GM23338 (cell line): ENCODE results near the gene ID3. TPM values are rescaled to one million over a fixed set of nuclear protein-coding genes. Genes with fewer than 3 reads are reported as not detected.

ENCODE experiments used
- ATAC-seq: fragments of 200-7000 bp; cut with Tn5 transposase; 3 replicates; pipeline ENCODE4 v1.9.1; 2020
- DNase-seq: peaks from one replicate; pipeline ENCODE4 v3.0.0-alpha.2; 2015; ENCODE audit warnings: low spot score
- H2AFZ ChIP-seq: fragments of 200-600 bp; sonication (generic); 2 replicates; pipeline ENCODE4 v1.8.0; 2016; ENCODE audit warnings: antibody characterized with exemption, mild to moderate bottlenecking, moderate library complexity
- H3F3A ChIP-seq: fragments of 200-600 bp; sonication (generic); replicated peaks from 2 replicates; pipeline ENCODE4 v1.8.0; 2017; ENCODE audit warnings: antibody characterized with exemption, mixed run types, low read depth
- H3K27ac ChIP-seq: fragments of 200-600 bp; sonication (generic); 2 replicates; pipeline ENCODE4 v1.6.1; 2016; ENCODE audit warnings: low read depth
- H3K27me3 ChIP-seq: fragments of 200-600 bp; sonication (generic); 2 replicates; pipeline ENCODE4 v1.8.0; 2016; ENCODE audit warnings: mild to moderate bottlenecking, mixed run types, moderate library complexity; ENCODE audit not compliant: insufficient read depth
- H3K36me3 ChIP-seq: fragments of 200-600 bp; sonication (generic); 2 replicates; pipeline ENCODE4 v1.8.0; 2016; ENCODE audit warnings: mild to moderate bottlenecking; ENCODE audit not compliant: insufficient read depth
- H3K4me1 ChIP-seq: fragments of 200-600 bp; sonication (generic); 2 replicates; pipeline ENCODE4 v1.8.0; 2016; ENCODE audit warnings: mild to moderate bottlenecking, moderate library complexity; ENCODE audit not compliant: insufficient read depth
- H3K4me2 ChIP-seq: fragments of 200-600 bp; sonication (generic); 2 replicates; pipeline ENCODE4 v1.7.1; 2017; ENCODE audit warnings: mixed run types
- H3K4me3 ChIP-seq: fragments of 200-600 bp; sonication (generic); 2 replicates; pipeline ENCODE4 v1.6.1; 2016; ENCODE audit warnings: mixed run types
- H3K79me2 ChIP-seq: fragments of 200-600 bp; sonication (generic); replicated peaks from 2 replicates; pipeline ENCODE4 v1.8.0; 2017; ENCODE audit warnings: mild to moderate bottlenecking; ENCODE audit not compliant: insufficient read depth
- H3K9me2 ChIP-seq: fragments of 200-600 bp; sonication (generic); 2 replicates; pipeline ENCODE4 v1.8.0; 2017; ENCODE audit not compliant: insufficient read depth
- H4K20me1 ChIP-seq: fragments of 200-600 bp; sonication (generic); replicated peaks from 2 replicates; pipeline ENCODE4 v1.8.0; 2017; ENCODE audit warnings: mild to moderate bottlenecking; ENCODE audit not compliant: insufficient read depth
- H3K27ac Mint-ChIP-seq: 2 replicates; pipeline ENCODE4 v1.8.0; 2020; ENCODE audit warnings: inconsistent platforms, mild to moderate bottlenecking, moderate library complexity, mixed read lengths
- H3K27me3 Mint-ChIP-seq: 3 replicates; pipeline ENCODE4 v1.8.0; 2022; ENCODE audit warnings: low read depth, mild to moderate bottlenecking, moderate library complexity, mixed read lengths, inconsistent platforms; ENCODE audit not compliant: insufficient read depth, poor library complexity
- H3K36me3 Mint-ChIP-seq: 3 replicates; pipeline ENCODE4 v1.8.0; 2021; ENCODE audit warnings: low read depth, mild to moderate bottlenecking, inconsistent platforms, moderate library complexity, mixed read lengths
- H3K4me1 Mint-ChIP-seq: 3 replicates; pipeline ENCODE4 v1.8.0; 2020; ENCODE audit warnings: mild to moderate bottlenecking, inconsistent platforms, mixed read lengths
- H3K4me3 Mint-ChIP-seq: 3 replicates; pipeline ENCODE4 v1.8.0; 2021; ENCODE audit warnings: moderate library complexity, mild to moderate bottlenecking, inconsistent platforms, mixed read lengths
- H3K9me3 Mint-ChIP-seq: 3 replicates; pipeline ENCODE4 v1.8.0; 2020; ENCODE audit warnings: moderate library complexity, mild to moderate bottlenecking, inconsistent platforms, mixed read lengths
- CTCF ChIP-seq, 2 experiments: fragments of 200-600 bp in 1 of 2; sonication (generic) in 1 of 2; conservative IDR thresholded peaks; 2 replicates each; pipeline versions ENCODE4 v1.5.1 to v1.6.1; 2016 to 2017; ENCODE audit warnings: antibody characterized with exemption in 2 of 2, low read depth in 2 of 2, mild to moderate bottlenecking in 2 of 2, moderate library complexity in 1 of 2
- POLR2AphosphoS5 ChIP-seq: IDR thresholded peaks from 2 replicates; pipeline ENCODE4 v1.6.1; 2016; ENCODE audit warnings: antibody characterized with exemption, low read depth
- REST ChIP-seq: IDR thresholded peaks from one replicate; pipeline ENCODE4 v1.6.1; 2018; ENCODE audit warnings: antibody characterized with exemption; ENCODE audit not compliant: unreplicated experiment
- STAT1 ChIP-seq: IDR thresholded peaks from one replicate; pipeline ENCODE4 v1.6.1; 2016; ENCODE audit warnings: antibody characterized with exemption; ENCODE audit not compliant: unreplicated experiment
- polyA plus RNA-seq: library from polyadenylated mRNA; unstranded; fragments of >200 nt; fragmentation: Nextera tagmentation; extraction: Ambion mirVana; gene quantifications from 2 replicates; pipeline ENCODE4 v1.2.1, GENCODE V29; 2016
- total RNA-seq: library from RNA; depleted of rRNA; stranded (reverse); fragments of >200 nt; shearing (Covaris generic); gene quantifications from 2 replicates; pipeline ENCODE4 v1.2.3, GENCODE V29; 2014

Gene ID3
- total and polyA plus RNA-seq, 2 experiments from 2014 or later: 164 to 345 TPM

DNA sequence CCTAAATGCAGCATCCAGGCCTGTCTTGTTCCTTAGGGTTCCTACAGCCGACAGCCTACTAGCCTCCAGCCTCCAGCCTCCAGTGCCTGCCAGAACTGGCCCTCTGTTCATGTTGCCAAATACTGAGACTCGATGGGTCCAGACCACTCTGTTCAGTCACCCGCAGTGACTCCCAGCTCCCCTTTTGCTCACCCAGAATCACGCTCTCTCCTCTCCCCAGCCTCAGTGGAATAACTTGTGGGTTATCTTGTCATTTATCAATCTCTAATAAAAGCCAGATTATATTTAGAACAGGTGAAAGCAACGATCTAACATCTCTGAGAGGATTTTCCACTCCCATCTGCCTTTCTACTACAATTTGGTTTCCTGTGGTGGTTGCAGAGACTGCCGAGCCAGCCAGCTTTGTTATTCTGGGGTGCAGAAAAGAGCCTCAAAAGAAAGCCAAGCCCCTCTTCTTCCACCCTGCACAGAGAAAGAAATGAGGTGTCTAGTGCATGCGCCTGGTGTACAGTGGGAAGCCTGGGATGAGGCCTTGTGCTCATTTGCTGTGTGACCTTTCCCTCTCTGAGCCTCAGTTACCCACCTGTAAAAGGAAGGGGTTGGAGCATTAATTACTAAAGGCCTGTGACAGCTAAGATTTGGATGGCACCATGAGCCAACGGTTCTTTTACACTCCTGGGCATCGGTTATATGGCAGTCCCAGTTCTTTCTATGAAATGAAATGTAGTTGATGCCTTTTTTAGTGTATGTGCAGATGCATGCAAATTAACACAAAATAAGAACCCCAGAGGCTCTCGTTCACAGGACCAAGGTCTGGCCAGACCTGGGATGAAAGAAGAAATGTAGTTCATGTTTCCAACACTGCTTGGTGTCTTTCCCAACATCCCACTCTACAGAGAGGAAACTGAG lies 42.9 kb upstream of the ID3 start (continued):
- TF ChIP-seq CTCF (conservative IDR thresholded peaks at IDR 0.05; ENCODE audit: low read depth in 2 of 2): no peak

DNA sequence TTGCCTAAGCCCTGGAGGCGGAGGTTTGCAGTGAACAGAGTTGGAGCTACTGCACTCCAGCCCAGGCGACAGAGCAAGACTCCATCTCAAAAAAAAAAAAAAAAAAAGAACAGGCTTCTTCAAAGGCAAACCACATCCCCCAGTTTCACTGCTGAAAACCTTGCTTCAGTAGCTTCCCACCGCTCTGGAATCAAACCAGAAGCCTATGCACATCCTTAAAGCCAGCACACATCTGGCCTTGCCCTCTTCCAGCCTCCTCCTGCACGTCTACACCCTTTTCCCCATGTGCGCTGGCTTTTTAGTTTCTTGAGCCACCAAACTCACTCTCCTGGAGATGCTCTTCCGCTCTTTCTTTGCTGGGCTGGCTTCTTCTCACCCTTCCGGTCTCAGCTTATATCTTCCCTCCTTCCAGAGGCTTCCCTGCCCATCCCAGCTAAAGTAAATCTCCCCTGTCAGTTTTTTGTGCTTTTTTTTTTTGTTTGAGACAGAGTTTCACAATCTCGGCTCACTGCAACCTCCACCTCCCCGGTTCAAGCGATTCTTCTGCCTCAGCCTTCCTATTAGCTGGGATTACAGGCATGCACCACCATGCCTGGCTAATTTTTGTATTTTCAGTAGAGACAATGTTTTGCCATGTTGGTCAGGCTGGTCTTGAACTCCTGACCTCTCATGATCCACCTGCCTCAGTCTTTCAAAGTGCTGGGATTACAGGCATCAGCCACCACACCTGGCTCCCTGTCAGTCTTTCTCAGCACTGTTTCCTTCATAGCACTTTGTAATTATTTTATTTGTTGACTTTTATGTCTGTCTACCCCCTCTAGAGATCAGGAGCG lies 42.0 kb upstream of the ID3 start:
- no peaks in the 10 kb centered on the region for H4K20me1 ChIP-seq
- Mint-ChIP-seq H3K36me3 (no peaks in the 10 kb centered on the region), H3K4me1 (peaks cover 65% of the 10 kb centered on the region), H3K9me3 (no peaks in the 10 kb centered on the region), H3K27ac (peak overlapping the region; percentile 76), H3K27me3 (peaks cover 11% of the 10 kb centered on the region), H3K4me3 (no peak overlapping the region)
- H2AFZ ChIP-seq: peak overlapping the region; percentile 54; the same call in 1 of the 2 replicates
- TF ChIP-seq POLR2AphosphoS5: no peak
- no peak overlapping the region for H3K27ac ChIP-seq
- H3K79me2 ChIP-seq: no peaks in the 10 kb centered on the region
- no peak overlapping the region for H3K4me2 ChIP-seq
- ATAC-seq (no peak), DNase-seq (no peak)
- no peaks in the 10 kb centered on the region for H3K36me3 ChIP-seq
- no peaks in the 10 kb centered on the region for H3K27me3 ChIP-seq
- H3F3A ChIP-seq: peaks cover 32% of the 10 kb centered on the region
- 0 out of 2 replicates have a peak, but pooled peaks cover 5% of the 10 kb centered on the region for H3K9me2 ChIP-seq
- peaks cover 52% of the 10 kb centered on the region for H3K4me1 ChIP-seq
- H3K4me3 ChIP-seq: no peak overlapping the region

DNA sequence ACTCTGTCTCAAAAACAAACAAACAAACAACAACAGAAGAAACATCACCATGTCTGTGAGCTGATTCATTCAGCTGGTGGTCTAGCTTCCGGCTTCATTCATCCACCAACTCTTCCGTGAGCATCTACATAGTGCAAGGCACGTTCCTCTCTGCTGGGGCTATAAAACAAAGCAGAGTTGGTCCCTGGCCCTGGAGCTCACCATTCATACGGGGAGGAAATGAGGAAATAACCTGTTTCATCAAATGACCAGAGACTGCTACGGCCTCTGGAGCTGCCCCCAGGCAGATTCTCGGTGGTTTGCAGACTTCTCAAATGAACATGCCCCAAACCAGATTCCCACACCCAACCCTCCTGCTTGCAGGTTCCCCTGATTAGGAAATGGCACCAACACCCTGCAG lies 41.0 kb upstream of the ID3 start:
- ATAC-seq: no peak

More for the DNA sequence above, 41.0 kb upstream of the ID3 start:
- H3K4me1 ChIP-seq: peaks cover 56% of the 10 kb centered on the region
- peak overlapping the region; percentile 98; the same call in 1 of the 2 replicates for H3K27ac ChIP-seq
- Mint-ChIP-seq H3K27ac (peak overlapping the region; percentile 48), H3K36me3 (no peaks in the 10 kb centered on the region; the same call in 2 of the 3 replicates), H3K4me3 (no peak overlapping the region), H3K27me3 (peaks cover 8% of the 10 kb centered on the region), H3K4me1 (peaks cover 67% of the 10 kb centered on the region), H3K9me3 (no peaks in the 10 kb centered on the region)
- no peaks in the 10 kb centered on the region for H3K27me3 ChIP-seq
- H3K79me2 ChIP-seq: no peaks in the 10 kb centered on the region
- H2AFZ ChIP-seq: peak overlapping the region; percentile 80; the same call in 1 of the 2 replicates
- TF ChIP-seq REST (no peak), STAT1 (no peak)
- H4K20me1 ChIP-seq: no peaks in the 10 kb centered on the region
- no peak overlapping the region for H3K4me3 ChIP-seq
- H3K4me2 ChIP-seq: no peak overlapping the region
- H3K36me3 ChIP-seq: no peaks in the 10 kb centered on the region
- H3K9me2 ChIP-seq: 0 out of 2 replicates have a peak, but pooled peaks cover 7% of the 10 kb centered on the region
- DNase-seq: no peak
- peaks cover 33% of the 10 kb centered on the region for H3F3A ChIP-seq
